GM18511 (cell line): ENCODE measurements around the gene DKK1.

ENCODE experiments used
- ATAC-seq: cut with Tn5 transposase; IDR thresholded peaks from one replicate; pipeline ENCODE4 v1.9.1; 2021; ENCODE audit warnings: mild to moderate bottlenecking, moderate library complexity; ENCODE audit not compliant: unreplicated experiment

DKK1 gene

DNA sequence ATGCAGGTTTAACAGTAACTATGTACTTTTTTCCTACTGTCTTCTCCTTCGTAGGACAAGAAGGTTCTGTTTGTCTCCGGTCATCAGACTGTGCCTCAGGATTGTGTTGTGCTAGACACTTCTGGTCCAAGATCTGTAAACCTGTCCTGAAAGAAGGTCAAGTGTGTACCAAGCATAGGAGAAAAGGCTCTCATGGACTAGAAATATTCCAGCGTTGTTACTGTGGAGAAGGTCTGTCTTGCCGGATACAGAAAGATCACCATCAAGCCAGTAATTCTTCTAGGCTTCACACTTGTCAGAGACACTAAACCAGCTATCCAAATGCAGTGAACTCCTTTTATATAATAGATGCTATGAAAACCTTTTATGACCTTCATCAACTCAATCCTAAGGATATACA, 2.4 kb downstream of the DKK1 start:
- no peak for ATAC-seq

DNA sequence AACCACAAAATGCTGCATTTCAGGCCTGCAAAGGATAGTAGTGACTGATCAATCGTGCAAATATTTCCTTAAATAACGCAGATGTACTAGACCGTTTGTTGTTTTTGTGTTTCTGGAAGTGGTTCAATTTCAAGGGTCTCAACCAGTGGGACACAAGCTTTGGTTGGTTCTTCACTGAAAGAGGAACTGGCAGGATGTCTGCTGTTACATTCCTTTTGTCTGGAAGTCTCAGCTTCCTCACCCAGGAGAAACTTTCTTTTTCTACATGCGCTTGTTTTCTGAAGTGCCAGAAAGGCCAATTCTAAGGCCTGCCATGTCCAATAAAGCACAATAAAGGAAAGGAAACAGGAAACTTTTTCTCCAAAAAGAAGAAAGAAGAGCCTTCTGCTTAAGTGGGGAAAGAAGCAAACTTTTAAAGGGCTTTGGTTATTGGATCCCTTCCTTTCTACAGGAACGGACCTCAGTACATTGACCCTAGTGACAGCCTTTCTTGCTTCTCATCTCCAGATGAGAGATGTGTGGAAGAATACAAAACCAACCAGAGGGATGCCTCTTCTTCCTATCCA, 4.1 kb downstream of the DKK1 start:
- ATAC-seq: no peak

DNA sequence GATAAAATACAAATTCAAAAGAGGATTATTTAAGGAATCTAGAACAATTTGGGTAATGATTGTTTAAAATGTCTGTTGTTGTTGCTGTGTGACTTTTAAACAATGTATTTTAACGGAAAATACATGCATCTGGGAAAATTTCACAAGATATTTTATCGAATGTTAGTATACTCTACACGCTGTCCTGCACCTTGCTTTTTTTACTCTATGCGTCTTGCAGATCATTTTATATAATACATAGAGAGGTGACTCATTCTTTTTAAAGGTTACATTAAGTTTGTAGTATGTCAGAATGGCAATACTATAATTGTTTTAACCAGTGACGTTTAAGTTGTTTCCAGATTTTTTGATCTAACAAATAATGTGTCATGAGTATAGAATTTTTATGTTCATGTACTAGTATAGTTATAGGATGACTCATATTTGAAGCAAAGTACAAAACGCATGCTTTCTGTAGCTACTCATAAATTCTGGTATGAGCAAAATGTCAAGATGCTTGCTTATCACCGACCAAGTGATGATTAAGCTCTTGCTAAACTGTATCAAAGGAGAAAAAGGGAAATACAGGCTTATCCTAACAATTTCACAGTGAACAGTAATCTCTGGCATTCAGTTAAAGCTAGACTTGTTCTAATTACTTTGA, 4.9 kb downstream of the DKK1 start:
- ATAC-seq: no peak

GRCh38 chr10:52319926-52320325, 5.8 kb downstream of the DKK1 start:
- ATAC-seq: no peak

DNA sequence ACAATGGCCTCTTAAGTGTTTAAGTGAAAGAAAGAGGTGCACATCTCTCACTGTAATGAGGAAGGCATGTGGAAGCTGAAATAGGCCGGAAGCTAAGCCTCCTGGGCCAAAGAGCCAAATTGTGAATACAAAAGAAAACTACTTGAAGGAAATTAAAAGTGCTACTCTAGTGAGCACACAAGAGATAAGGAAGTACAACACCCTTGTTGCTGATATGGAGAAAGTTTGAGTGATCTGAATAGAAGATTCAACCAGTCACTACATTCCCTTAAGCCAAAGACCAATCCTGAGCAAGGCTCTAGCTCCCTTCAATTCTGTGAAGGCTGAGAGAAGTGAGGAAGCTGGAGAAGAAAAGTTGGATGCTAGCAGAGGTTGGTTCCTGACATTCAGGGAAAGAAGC, 8.2 kb downstream of the DKK1 start:
- no peak for ATAC-seq

GRCh38 chr10:52322936-52323335, 8.9 kb downstream of the DKK1 start:
- ATAC-seq: no peak

DNA sequence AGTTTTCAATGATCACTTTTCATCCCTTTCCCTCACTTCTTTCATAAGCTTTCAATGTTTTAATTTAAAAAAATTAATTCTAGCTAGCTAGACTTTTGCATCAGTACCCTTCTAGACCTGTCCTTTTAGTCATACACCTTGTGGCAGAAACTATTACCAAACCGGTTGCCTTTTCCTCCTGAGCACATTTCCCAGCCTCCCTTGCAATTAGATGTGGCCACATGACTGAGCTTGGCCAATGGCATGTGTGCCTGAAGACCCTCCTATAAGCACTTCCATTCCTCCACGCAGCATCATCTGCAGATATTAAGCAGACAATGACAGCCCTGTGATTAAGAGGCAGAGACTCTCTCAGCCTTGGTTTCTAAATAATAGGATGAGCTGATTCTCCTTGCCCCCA, 12.3 kb downstream of the DKK1 start:
- no peak for ATAC-seq

GRCh38 chr10:52331638-52332364, 17.7 kb downstream of the DKK1 start:
- ATAC-seq: no peak

- no peak for ATAC-seq
These were observed 18.7 kb downstream of the DKK1 start for GRCh38 chr10:52332815-52333214.

DNA sequence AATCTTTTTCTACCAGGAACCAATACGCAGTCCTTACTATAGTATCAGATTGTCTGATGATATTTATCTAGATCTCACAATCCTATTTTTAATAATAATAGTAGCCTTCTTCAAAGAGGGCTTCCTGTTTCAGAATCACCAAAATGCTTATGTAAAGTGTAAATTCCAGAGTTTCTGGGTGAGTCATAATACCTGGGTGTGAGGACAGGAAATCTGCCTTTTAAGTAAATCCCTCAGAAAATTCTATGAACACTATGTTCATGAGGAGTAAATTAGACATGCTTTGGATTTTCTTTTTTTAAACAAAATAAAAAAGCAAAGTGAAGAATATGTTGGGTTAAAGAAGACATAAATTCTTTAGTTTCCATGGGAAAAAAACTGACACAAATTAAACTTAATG, 20.5 kb downstream of the DKK1 start:
- no peak for ATAC-seq

DNA sequence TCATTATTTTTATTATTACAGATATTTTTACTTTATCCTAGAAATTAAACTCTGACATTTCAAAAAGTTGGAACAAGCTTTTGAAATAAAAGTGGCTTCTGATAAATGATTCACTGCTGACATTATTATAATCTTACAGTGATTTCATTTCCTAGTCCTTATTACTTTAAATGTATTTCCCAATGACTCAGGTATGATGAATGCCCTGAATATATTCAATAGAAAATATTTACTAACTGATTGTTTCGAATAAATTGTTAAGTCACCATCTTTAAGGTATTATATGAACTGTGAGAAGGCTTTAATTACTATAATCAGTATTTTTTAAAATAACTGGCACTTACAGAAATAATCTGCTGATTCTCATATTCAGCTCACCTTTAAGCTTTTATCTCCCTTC, 21.6 kb downstream of the DKK1 start:
- ATAC-seq: no peak

GRCh38 chr10:52337225-52337624, 23.1 kb downstream of the DKK1 start:
- no peak for ATAC-seq

- no peak for ATAC-seq
These were observed 29.4 kb downstream of the DKK1 start for GRCh38 chr10:52343439-52343838.

DNA sequence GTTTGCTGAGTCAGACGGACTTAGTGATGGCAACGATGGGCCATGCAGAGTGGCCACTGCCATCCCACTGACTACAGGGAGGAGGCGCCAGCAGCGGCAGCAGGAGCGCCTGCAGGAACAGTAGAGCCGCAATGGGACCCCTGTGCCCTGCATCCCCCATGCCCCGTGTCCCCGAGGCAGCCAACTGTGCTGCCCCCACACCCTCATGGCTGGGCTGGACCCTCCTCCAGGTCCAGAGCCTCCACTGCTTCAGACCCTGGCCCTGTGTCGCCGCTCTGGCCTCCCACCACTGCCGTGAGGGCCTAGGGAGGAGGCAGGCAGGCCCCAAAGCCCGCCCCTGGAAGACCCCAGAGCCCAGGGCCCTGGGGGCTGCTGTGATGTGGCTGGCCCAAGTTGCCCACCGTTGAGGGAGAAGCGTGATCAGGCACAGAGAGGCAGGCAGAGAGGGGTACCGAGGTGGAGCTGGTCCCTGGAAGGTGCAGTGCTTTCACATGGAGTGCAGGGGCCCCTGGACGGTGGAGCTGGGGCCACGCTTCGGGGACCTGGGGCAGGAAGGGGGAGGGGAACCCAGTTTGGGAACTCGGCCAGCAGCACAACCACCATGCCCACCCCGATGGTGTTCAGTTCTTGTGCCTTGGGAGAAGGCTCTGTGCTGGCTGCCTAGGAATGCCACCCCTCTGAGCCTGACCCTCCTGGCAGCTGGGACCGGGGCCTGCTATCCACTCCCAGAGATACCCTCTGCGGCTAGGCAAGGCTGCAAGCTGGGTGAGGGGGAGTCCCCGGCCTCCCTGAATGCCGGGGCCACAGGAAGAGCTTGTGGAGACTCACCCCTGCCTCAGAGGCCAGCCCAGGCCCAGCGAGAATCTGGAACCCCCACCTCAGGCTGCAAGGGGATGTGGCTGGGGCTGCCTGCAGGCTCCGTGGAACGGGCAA, 32.6 kb downstream of the DKK1 start:
- no peak for ATAC-seq

- no peak for ATAC-seq
These were observed 33.2 kb downstream of the DKK1 start for GRCh38 chr10:52347327-52347667.

- ATAC-seq: no peak
These were observed 34.0 kb downstream of the DKK1 start for GRCh38 chr10:52348037-52348564.

DNA sequence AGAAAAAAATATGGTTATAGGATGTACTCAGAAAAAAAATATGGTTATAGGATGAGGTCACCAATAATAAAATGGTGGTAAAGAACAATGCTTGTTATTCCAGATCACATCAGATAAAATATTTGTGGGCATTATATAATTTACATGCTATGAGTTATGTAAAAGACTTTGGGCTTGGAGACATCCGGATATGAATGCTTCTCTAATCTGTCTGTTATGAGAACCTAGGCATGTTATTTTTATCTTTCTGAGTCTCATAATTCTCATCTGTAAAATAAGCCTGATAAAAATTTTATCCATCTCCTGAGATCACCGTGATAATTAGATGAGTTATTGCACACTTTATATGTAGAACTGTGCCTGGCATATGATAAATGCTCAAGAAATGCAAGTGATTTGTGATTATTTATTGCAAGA, 37.8 kb downstream of the DKK1 start:
- no peak for ATAC-seq

GRCh38 chr10:52353205-52353604, 39.1 kb downstream of the DKK1 start:
- ATAC-seq: no peak

GRCh38 chr10:52353960-52354394, 39.9 kb downstream of the DKK1 start:
- no peak for ATAC-seq

DNA sequence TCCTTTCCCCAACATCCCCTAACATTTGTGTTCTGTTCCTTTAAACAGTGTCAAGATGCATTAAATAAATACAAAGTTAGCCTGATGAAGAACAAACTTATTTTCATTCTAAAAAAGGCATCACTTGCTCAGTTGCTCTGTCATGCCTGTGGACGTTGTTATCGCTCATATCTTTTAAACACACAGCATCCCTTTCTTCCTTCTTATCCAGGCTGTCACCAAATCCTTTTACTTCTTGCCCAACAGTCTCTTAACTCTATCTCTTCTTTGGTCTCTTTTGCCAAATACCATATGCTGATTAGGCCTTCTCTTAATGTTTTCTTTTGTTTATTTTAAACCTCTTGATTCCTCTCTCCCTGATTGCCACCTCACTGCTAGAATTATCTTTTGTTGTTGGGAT, 43.9 kb downstream of the DKK1 start:
- ATAC-seq: no peak

DNA sequence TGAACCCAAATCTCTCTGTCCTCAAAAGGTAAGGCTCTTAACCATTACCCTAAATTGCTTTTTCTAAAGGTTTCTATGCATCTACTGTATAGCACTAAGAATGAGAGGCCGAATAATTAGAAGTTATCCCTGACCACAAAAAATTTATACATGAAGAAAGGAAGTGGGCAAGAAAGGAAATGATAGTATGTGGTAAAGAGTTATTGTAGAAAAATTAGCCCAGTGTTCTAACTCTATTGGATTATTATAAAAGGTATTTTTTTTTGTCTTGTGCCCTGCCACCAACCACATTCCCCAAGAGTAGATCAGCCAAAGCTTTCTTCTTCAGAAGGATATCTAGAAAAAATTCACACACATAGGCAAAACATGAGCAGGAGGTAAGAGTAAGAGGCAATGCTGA, 45.4 kb downstream of the DKK1 start:
- no peak for ATAC-seq
